Activated CD8-positive, alpha-beta memory T cell treated with anti-CD3 and anti-CD28 coated beads, Interleukin-2, amount 50 U/mL, for 24 hours (primary cell): Measurements from ENCODE around the gene ZNF292.
"Not testable (repeated sequence)": the region's sequence is repeated elsewhere in the genome, so short reads cannot be mapped to it uniquely, and the experiment has no call there.

Source experiments
- DNase-seq: peaks from one replicate; pipeline ENCODE4 v3.0.0-alpha.2; 2020; ENCODE audit errors: extremely low read depth

ZNF292 gene

DNA sequence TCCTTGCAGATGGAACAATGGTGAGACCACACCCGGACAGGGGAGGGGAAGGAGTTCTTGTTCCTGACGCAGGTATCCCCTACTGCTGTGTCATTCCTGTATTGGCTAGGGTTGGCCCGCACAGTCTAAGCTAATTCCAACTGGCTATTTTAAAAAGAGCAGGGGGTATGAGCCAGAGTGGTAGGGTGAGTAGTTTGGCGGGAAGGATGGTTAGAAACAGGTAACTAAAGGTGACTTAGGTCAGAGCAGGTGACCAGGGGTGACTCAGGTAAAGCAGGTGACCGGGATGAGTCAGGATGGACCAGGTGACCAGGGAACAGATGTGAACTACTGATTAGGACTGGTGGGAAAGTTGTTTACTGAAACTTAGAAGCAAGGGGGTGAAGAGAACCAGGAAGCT lies 58.0 kb downstream of the ZNF292 start:
- no peak for DNase-seq

DNA sequence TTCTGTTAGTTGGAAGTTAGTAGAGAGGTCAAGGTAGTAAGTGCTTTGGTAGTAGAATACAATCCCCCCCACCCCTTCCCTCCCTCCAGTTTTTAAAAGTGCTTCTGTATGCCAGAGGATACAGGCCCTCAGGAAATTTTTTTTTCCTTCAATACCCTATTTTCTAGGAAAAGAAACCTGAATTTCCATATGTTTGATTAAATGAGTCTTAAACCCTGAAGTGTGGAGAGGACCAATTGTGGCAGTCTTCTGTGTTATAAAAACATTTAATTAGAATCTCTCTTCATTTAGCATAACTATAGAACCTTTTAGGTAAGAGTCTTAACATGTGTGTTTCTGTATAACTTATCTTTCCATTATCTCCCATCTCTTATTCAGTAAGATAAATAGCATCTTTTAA lies 59.5 kb downstream of the ZNF292 start:
- no peak for DNase-seq

DNA sequence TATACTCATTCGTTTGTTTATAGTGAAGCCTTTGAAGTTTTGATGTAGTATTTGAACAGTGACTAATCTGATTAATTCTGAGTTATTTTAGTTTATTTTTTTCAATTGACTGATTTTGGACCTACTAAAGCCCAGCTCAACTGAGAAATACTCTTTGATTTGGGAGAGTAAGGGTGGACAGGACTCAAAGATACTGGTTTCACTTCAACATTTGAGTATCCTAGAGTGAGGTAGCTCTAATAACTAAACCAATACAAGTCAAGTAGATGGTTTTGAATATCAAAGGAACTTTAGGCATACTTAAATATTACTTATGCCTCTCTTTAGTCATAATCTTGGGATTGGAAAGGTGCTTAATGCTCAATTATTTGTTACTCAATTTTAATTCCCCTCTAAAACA lies 65.6 kb downstream of the ZNF292 start:
- no peak for DNase-seq

DNA sequence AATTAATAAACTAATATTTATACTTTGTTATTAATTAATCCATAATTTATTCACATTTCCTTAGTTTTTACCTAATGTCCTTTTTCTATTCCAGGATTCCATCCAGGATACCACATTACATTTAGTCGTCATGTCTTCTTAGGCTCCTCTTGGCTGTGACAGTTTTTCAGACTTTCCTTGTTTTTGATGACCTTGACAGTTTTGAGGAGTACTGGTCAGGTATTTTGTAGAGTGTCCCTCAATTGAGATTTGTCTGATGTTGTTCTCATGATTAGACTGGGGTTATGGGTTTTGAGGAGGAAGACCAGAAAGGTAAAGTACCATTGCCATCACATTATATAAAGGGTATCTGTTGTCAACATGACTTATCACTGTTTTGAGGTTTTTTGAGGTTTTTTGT lies 67.3 kb downstream of the ZNF292 start:
- no peak for DNase-seq

DNA sequence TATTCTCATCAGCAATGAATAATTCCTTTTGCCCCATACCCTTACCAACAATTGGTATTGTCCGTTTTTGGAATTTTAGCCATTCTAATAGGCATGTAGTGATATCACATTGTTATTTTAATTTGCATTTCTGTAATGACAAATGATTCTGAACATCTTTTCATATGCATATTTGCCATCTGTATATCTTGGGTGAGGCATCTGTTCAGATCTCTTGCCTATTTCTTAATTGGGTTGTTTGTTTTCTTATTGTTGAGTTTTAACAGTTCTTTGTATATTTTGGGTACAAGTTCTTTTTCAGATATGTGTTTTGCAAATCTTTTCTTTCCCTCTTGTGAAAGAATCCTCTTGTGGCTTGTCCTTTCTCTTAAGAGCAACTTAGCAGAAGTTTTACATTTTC lies 69.6 kb downstream of the ZNF292 start:
- no peak for DNase-seq

DNA sequence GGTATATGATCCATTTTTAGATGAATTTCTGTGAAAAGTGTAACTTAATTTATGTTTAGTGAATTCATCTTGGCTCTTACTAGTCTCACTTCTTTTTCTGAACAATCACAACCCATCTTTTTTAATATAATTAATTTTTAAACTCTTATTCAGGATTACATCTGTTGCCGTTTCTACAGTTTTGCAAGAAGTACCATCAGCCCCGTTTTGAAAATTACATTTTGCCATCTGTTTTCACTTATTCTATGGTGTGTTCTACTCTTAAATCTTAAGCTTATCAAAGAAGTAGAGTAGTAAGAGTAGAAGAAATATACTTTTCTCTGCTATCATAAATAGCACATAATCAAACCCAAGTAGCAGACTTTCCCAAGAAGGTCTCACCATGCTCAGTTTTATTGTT lies 70.1 kb downstream of the ZNF292 start:
- no peak for DNase-seq

DNA sequence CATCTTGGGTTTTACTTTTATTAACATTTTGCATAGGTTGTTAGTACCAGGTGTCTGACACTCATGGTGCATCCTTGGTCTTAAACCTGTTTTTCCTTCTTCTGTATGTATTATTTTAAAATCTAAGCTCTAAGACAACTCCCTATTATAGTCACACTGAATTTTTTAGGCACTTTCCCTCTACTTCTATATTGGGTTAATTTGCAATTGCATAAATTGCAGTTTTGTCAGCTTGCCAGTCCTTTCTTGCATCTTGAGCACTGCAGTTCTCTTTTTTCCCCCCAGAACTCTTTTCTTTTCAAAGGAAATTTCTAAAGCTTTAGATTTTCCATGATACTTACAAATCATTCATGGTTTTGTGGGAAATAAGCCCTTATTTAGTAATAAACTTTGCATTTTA lies 70.6 kb downstream of the ZNF292 start:
- no peak for DNase-seq

DNA sequence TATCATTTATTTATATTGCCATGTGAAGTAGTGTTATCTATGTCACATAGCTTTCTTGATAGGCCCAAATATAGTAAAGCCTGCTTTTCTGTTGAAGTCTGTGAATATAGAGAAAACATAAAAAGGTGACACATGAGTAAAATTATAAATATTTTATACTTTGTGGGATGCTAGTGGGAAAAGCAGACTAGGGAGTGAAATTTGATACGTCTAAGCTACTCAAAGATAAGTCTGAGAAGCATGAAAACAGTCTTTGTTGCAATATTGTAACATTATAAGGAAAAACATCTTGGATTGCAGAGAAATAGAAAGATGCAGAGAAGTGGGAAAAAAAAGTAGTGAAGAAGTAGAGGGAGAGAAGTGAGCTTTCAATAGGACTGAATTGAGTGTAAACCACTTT lies 75.4 kb downstream of the ZNF292 start:
- no peak for DNase-seq

DNA sequence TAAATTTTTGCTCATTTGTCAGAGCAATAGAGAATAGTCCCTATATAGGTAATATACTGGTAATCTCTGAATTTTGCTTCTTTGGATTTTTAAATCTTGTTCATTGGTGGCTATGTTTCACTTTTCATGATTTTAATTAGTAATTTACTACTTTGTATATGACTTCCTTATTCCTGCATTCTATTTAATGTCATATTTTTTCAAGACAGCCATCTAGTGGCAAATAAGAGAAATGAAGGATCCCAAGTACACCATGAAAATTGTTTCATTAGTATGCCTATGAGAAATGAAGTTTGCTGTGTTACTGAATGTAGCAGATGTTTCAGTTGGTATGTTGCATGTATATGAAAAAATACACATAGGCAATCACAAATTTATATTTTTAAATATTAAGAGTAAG lies 82.4 kb downstream of the ZNF292 start:
- DNase-seq, result no peak

DNA sequence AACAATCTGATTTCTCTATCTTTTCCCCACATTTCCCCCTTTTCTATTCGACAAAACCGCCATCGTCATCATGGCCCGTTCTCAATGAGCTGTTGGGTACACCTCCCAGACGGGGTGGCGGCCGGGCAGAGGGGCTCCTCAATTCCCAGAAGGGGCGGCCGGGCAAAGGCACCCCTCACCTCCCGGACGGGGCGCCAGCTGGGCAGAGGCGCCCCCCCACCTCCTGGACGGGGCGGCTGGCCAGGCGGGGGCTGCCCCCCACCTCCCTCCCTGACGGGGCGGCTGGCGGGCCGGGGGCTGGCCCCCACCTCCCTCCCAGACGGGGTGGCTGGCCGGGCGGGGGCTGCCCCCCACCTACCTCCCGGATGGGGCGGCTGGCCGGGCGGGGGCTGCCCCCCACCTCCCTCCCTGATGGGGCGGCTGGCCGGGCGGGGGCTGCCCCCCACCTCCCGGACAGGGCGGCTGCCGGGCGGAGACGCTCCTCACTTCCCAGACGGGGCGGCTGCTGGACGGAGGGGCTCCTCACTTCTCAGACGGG lies 83.8 kb downstream of the ZNF292 start:
- not testable (repeated sequence) for DNase-seq

DNA sequence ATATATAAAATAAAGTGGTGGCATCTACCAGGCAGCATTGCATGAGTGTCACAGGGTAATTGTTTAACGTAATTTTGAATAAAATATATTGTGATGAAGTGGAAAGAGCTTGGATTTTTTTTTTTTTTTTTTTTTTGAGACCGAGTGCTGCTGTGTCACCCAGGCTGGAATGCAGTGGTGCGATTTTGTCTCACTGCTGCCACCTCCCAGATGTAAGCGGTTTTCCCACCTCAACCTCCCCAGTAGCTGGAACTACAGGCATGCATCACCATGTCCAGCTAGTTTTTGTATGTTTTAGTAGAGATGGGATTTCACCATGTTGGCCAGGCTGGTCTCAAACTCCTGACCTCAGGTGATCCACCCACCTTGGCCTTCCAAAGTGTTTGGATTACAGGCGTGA lies 85.9 kb downstream of the ZNF292 start:
- DNase-seq, result no peak

DNA sequence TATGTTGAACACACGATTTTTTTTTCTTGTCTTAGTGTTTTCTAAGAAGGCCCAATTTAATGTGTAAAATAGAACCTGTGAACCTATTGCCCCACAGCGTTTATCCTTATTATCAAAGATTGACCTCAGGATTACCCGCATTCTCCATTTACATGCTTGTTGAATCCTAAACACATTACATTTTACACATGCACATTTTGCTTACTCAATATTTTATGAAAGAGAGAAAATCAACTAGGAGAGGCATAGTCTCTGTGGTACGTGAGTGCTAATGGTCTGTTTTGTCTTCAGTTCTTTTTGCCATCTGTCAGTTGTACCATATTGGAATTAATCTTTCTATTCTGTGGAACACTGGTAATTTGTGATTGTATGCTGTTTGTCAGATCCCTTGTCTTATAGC lies 86.9 kb downstream of the ZNF292 start:
- no peak for DNase-seq

DNA sequence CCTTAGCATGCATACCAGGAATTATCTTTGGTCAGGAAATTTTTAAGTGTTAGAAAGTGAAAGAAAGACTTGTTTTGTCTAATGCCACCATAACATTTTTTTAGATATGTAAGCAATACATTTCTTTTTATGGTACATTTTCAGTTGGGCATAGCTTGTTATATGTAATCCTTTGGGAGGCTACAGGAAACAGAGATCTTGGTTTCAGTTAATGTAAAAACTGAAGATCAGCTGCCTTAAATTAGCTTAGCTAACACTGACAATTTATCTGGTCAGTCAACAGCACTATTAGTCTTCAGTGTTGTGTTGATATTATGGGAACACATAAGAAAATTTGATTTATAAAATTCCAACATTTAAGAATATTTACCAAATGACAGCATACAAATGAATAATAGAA lies 88.4 kb downstream of the ZNF292 start:
- no peak for DNase-seq

DNA sequence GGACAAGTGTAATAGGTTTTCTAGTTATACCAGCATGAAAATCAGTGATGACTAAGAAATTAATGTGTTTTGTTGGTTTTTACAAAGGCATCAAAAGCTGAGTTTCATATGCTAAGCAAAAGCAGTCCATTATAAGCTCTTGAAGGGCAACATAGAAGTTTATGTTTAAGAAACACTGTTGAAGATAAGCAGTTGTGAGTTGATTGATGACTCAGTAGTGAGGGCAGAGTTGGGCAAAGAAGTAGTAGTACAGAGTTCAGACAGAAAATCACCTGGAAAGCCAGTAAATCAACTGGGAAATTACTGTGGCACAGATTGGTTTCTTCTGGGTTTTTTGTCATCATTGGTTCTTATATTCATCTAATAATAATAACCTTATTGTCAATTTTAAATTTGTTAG lies 89.0 kb downstream of the ZNF292 start:
- no peak for DNase-seq

DNA sequence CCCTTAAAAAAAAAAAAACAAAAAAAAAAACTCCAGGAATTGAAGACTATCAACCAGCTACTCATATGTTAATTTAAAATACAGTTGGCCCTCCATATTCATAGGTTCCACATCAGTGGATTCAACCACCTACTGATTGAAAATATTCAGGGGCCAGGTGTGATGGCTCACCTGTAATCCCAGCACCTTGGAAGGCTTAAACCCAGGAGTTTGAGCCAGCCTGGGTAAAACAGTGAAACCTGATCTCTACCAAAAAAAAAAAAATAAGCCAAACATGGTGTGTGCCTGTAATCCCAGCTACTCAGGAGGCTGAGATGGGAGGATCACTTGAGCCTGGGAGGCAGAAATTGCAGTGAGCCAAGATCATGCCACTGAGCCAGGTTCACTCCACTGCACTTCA lies 94.7 kb downstream of the ZNF292 start:
- no peak for DNase-seq

DNA sequence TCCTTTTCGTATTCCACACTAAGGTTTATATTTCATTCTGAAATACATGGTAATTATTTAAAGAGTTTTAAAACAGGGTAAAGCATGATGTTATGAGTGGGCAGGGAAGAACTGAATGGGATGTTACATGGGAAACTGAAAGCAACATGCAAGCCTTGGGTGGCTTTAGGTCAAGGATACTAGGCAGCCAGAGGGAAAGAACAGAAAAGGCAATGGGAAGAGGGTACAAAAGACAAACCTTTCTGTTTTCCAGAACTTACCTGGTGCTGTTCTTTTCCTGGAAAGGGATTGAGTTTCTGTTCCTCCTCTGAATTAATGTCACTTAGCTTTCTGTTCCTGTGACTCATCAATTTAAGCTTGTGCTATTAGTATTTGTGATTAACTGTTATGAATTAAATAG lies 95.9 kb downstream of the ZNF292 start:
- DNase-seq, result no peak

DNA sequence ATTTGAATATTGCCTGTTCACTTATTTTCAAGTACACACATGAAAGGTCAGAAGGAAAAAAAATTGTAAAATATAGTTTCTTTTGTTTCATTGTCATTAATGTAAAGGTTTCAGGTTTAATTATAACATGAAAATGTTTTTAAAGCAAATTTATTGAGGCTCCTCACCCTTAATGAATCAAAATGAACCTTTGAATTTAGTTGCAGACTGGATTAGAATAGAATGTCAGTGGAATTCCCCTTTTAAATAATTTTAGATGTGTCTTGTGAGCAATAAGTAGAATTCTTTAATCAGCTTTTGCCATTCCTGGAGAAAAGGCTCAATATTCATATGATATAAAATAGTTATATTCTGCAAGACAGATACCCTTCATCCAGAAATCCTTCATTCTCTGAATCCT lies 96.4 kb downstream of the ZNF292 start:
- DNase-seq, result no peak

DNA sequence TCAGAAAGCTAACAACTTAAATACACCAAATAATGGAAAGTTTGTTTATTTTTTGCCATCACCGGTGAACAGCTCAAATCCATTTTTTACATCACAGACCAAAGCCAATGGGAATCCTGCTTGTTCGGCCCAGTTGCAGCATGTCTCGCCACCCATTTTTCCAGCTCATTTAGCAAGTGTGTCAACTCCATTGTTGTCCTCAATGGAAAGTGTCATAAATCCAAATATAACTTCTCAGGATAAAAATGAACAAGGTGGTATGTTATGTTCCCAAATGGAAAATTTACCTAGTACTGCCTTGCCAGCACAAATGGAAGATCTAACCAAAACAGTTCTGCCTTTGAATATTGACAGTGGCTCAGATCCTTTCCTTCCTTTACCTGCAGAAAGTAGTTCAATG lies 101.7 kb downstream of the ZNF292 start:
- DNase-seq, result no peak

DNA sequence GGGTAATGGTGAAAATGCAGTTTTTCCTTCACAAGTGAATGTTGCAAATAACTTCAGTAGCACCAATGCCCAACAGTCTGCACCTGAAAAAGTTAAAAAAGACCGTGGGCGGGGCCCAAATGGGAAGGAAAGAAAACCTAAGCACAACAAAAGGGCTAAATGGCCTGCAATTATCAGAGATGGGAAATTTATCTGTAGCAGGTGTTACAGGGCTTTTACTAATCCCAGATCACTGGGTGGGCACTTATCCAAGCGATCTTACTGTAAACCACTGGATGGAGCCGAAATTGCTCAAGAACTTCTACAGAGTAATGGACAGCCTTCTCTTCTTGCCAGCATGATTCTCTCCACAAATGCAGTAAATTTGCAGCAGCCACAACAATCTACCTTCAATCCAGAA lies 102.2 kb downstream of the ZNF292 start:
- no peak for DNase-seq

DNA sequence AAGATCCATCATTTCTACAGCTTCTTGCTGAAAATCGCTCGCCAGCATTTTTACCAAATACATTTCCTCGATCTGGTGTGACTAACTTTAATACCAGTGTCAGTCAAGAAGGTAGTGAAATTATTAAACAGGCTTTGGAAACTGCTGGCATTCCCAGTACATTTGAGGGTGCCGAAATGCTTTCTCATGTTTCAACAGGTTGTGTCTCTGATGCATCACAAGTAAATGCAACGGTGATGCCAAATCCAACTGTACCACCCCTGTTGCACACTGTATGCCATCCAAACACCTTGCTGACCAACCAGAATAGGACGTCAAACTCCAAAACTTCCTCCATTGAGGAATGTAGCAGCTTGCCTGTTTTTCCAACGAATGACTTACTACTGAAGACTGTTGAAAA lies 102.6 kb downstream of the ZNF292 start:
- DNase-seq, result no peak

DNA sequence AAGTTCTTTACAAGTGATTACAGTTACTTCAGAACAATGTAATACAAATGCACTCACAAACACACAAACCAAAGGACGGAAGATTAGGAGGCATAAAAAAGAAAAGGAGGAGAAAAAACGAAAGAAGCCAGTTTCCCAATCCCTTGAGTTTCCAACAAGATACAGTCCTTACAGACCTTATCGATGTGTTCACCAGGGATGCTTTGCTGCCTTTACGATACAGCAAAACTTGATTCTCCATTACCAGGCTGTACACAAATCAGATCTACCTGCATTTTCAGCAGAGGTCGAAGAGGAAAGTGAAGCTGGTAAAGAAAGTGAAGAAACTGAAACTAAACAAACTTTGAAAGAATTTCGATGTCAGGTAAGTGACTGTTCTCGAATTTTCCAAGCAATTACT lies 104.4 kb downstream of the ZNF292 start:
- no peak for DNase-seq

DNA sequence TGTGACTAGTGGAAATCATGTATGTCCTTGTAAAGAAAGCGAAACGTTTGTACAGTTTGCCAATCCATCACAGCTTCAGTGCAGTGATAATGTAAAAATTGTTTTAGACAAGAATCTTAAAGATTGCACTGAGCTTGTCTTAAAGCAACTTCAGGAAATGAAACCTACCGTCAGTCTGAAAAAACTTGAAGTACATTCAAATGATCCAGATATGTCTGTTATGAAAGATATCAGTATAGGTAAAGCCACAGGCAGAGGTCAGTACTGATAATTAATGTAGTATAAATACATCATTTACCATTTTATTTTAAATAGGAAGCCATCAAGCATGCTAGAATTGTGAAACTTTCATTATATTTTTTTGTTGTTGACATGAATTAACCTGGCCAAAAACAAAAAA lies 106.2 kb downstream of the ZNF292 start:
- DNase-seq, result no peak

DNA sequence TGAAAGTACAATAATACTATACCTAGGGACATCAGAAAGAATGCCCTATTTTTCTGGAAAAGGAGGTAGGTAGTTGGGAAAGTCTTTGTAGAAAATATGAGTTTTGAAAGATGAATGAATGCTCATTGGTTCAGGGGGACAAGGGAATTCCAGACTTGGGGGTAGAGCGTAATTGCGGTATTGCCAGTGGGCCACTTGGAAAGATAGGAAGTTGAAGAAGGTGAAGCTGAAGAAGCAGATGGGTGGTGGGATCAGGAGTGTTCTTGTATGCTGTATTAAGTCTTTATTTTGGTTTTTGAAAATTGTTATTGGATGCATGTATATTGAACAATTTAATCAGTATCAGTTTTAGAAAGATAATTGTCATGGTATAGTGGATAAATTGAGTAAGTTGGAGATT lies 109.1 kb downstream of the ZNF292 start:
- no peak for DNase-seq

DNA sequence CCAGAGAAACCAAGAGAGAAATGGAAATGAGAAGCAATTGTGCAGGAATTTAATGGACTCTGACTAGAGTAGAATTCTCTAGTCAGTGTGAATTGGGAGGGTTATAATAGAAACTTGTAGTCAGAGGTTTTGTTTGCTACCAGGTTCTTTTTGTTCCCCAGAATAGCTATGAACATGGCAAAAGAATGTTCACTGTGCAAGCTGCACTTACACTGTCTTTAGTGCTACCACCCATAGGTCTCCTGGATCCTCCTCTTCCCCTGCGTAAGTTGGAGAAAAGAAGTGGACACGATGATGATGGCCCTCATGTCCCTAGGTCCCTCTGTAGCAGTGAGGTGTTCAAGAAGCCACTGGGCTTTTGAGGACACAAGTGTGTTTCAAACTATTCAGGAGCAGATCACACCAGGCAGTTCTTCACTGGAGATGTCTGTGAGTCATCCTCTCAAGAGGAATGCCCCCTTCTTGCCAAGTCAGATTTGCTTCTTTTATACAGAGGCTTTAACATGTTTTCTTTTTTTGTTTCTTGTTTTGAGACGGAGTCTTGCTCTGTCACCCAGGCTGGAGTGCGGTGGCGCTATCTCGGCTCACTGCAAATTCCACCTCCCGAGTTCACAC lies 119.4 kb downstream of the ZNF292 start:
- no peak for DNase-seq
